ENCODE data around the gene UBALD2.
"Not testable (repeated sequence)": the region's sequence is repeated elsewhere in the genome, so short reads cannot be mapped to it uniquely, and the experiment has no call there.

Gene UBALD2

DNA sequence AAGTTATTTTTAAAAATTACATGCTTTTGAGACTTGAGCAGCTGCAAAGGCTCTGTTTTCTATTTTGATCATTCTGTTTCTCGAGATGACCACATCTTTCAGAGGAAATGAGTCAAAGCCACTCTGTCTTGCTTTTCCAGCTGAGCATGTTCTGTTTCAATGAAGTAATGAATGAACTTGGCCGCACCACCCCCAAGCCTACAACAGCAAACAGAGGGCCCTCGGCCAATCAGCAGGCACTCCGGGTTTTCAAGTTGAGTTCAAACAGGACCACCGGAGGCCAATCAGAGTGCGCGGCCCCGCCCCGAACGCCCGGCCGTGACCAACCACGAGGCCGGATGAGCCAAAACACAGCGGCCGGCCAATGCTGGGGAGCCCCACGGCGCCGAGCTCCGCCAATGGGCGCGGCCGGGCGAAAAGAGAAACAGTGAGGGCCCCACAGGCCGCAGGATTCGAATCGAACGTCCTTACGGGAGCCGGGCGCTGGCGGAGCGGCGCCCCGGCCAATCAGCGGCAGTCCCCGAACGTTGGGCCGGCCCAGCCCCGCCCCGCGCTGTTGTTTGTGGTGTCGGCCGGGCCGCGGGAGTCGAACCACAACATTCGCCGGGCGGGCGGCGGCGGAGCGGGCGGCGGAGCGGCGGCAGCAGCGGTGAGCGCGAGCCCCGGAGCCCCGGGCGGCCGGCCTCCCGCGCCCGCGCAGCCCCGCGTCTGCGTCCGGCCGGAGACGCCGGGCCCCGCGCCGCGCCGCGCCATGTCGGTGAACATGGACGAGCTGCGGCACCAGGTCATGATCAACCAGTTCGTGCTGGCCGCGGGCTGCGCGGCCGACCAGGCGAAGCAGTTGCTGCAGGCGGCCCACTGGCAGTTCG is at the start of gene UBALD2:
Gene UBALD2 (plus strand): TSS at position 594 of the 869 bp plus-strand sequence. CDS start 158 bp downstream, at position 752.
- DNase-seq: peak; percentile 99

DNA sequence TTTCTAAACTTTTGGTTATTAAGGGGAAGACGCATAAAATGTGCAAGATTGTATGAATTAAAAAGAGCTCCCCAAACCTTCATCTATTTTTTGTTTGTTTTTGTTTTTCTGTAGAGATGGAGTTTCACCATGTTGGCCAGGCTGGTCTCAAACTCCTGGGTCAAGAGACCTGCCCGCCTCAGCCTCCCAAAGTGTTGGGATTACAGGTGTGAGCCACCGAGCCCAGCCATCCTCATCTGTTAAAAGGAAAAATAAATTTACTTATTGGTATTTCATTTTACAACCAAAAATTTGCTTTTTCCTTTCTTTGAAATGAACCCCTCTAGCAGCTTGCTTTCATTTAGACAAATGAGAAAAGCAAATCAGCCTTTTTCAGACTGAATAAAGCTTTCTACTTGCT is 48.1 kb upstream of the UBALD2 start:
- DNase-seq: no peak

DNA sequence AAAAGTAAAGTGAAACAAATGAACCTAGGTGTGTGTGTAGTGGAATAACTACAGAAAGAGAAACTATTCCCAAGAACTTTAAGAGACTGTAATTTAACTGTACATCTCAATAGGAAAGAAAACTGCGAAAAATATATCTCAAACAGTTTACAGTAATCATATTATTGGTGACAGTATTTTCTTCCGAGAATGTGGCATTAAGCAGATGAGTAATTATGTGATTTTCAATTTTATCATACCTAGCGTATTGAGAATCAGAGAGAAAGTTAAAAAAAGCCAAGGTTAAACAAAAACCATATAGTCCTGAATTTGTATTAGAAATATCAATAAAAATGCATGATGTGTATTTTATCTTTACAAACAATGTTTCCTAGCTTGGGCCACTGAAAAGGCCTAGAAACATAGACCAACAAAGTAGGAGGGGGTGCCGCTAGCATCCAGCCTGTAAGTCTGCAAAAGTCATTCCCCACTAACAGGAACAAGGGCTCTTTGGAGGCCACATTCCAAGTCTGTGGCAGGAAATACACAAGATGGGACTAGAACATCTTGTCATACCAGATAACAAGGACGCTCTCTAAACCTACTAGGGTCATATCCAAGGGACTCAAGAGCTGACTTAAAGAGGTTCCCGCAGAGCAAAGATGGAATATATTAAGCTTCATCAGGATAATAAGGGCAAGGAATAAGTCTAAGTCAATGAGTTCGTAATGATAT is 45.3 kb upstream of the UBALD2 start:
- DNase-seq: no peak

DNA sequence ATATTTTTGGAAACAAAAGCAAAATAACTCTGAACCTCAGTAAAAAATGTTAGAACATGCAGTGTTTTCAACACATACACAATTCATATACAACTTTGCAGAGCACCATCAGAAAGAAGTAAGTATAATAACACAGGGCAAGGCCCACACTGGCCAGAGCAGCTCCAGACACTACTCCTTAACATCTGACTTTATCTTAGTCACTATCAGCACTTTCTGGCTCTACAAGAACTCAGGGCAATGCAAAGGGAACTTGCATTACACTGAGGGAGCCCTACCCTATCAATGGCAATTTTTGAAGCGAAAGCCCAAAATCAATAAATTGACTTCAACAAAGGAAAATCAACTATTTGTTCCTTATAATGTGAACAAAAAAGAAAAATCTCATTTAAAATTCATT is 41.3 kb upstream of the UBALD2 start:
- no peak for DNase-seq

DNA sequence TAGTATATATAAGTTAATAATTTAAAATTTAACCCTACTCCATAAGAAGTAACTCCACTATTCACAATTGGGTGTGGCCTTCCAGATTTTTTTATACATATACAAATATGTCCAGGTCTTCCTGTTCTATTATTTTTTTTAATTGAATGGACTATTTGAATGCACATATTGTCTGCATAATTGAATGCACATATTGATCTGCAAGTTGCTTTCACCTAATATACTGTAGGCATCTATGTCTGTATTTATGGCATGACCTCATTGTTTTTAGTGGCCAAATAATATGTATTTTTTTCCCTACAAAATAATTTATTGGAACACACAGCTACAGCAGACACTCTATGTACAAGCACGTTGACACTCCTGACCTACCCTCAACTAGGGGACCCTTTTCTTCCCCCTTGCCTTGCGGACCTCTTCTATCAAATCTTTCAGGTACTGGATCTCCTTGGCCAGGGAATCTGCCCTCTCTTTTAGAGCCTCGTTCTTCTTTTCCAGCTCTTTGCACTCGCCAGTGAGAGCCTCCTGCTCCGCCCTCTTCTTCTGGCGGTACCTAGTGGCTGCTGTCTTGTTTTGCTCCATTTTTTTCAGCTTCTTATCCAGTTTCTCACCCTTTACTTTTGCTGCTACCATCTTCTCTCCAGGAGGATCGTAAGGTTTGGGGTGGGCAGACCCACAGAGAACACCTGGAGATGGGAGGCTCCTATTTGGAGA is 39.6 kb upstream of the UBALD2 start:
- DNase-seq: not testable (repeated sequence)

DNA sequence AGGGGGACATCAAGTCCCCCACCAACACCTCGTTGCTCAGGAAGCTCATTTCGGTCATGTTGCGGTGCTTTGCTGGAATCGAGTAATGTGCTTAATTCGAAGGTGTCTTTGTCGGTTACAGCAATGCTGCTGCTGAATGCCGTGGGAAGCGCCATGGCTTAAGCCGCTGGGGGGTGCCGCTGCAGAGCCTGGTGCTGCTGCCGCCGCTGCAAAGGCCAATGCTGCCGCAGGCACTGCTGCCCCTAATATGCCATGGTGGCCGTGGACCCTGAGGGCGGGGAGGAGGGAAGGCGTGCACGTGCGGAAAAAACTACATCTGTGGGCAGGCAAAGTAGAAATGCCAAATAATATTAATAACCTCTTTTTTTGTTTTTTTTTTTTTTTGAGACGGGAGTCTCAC is 38.4 kb upstream of the UBALD2 start:
- DNase-seq: not testable (repeated sequence)

DNA sequence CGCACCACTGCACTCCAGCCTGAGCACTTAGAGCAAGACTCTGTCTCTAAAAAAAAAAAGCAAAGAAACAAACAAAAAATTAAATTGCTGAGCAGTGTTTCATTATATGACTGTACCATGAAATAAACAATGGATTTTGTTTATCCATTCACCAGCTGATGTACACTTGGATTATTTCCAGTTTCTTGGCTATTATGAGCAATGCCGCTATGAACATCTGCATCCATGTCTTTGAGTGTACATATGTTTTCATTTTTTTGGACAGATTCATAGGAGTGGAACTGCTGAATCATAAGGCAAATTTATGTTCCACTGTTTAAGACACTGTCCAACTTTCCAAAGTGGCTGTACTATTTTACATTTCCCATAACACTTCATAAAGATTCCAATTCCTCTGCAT is 32.8 kb upstream of the UBALD2 start:
- DNase-seq: no peak

DNA sequence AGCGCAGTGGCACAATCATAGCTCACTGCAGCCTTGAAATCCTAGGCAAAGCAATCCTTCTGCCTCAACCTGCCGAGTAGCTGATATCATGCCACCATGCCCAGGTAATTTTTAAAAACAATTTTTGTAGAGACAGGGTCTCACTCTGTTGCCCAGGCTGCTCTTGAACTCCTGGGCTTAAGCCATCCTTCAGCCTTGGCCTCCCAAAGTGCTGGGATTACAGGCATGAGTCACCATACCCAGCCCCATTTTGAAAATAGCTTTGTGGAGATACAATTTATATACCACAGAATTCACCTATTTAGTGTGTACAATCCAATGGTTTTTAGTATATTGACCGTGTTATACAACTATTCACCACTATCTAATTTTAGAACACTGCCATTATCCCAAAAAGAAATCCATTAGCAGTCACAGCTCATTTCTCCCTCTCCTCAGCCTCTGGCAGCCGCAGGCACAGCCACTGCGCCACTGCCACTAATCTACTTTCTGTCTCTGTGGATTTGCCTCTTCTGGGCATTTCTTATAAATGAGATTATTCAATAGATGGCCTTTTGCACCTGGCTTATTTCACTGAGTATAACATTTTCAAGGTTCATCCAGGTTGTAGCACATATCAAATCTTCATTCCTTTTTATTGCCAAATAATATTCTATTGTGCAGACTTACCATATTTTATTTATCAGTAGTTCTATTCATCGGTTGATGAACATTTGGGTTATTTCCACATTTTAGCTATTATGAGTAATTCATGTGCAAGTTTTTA is 31.4 kb upstream of the UBALD2 start:
- DNase-seq: no peak

DNA sequence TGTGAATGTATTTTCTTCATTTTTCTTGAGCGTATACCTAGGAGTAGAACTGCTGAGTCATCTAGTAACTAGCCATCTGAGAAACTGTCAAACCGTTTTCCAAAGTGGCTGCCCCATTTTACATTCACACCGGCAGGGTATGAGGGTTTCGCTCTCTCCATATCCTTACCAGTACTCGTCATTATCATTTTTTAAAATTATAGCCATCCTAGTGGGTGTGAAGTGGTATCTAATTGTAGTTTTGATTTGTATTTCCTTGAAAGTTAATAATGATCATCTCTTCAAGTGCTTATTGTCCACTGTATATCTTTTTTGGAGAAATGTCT is 30.8 kb upstream of the UBALD2 start:
- no peak for DNase-seq

DNA sequence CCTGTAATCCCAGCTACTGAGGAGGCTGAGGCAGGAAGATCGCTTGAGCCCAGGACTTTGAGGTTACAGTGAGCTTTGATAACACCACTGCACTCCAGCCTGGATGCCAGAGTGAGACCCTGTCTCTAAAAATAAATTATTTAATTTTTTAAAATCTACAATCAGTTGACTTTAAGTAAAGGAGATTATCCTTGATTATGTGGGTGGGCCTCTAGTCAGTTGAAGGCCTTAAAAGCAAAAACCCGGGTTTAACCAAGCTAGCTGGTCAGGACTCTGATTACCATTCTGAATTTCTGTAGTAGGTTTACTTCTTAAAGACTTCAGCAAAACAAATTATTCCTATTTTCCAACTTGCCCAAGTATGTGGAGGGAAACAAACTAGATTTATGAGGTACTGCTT is 29.3 kb upstream of the UBALD2 start:
- DNase-seq: no peak

DNA sequence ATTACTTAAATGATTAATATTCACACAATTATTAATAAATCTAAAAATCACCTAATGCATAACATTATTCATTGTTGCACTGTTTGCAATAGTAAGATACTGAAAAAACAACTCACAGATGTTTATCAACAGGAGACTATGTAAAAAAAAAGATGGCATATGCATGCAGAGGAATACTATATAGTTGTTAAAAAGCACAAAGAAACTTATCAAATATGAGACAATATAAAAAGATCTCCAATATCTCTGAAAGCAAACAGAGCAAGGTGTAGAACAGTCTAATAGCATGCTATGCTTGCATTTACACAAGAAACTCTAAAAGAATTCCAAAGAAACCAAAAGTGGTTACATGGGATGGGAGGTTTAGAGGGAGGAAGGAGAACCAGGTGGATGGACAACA is 28.5 kb upstream of the UBALD2 start:
- no peak for DNase-seq

DNA sequence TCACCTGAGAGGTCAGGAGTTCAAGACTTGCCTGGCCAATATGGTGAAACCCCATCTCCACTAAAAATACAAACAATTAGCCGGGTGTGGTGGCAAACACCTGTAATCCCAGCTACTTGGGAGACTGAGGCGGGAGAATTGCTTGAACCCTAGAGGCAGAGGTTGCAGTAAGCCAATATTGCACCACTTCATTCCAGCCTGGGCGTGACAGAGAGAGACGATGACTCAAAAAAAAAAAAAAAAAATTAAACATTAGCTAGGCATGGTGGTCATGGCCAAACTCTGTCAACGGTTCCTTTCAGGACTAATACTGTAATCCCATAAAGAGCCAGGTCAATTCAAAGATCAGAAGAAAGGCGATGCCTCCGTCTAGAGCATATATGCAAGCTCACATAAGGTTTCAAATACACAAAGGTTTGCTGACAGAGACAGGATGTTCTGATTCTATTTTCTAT is 27.3 kb upstream of the UBALD2 start:
- DNase-seq: no peak

DNA sequence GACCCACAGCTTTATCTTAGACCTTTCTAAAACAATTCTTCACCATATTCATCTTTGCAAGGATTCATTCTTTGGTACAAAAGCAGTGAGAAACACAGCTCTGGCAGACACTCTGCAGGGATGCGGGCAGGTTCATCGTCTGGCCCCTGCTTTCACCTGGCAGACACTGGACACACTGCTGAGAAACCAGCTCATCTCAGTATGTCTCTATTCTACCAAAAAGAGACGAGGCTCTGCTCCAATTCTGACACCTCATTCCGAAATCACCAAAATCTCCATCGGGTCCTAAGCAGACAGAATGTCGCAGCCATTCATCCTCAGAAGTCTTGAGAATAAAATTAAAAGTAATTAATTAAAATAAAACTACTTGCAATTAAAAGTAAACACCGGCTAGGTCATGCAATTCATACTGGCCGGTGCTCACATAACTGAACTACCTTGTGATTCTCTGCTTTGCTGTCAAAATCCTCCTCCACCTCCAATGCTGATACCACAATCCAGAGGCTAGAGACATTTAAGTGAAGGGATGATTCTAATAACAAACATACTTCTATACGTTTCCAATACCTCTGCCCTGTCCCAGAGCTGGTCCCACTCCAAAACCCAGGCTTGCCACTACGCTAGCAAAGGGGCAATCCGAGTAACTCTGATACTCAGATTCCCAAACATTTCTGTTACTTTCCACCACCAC is 26.2 kb upstream of the UBALD2 start:
- DNase-seq: no peak

DNA sequence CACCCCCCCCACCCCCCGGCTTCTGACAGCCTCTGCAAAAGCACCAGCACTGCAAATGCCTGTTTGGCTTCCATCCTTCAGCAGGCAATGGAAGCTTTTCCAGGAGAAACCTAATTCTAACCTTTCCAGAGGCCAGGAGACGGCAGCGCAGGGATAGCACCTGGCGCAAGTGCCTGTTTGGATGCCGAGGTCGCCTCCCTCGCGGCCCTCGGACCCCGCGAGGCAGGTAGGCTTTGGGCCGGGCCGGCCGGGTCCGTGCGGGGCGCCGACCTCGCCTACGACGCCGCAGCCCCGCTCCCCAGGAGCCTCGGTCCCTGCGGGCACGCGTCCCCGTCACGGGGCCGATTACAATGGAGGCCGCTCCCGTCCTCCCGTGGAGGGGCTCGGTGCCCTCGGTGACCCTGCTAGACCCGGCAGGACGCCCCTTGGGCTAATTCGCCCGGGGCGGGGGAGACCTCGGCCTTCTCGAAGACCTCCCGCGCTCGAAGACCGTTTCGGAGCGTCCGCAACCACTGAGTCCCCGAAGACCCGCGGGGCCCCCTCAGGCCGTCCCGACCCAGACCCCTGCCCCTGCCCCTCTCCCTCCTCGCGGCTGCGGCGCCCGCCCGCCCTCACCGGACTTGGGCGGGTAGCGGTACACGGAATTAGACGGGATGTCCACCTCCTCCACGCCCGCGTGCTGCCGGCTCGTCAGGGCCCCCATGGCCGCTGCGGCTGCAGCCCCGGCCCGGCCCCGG is 25.4 kb upstream of the UBALD2 start:
- no peak for DNase-seq

DNA sequence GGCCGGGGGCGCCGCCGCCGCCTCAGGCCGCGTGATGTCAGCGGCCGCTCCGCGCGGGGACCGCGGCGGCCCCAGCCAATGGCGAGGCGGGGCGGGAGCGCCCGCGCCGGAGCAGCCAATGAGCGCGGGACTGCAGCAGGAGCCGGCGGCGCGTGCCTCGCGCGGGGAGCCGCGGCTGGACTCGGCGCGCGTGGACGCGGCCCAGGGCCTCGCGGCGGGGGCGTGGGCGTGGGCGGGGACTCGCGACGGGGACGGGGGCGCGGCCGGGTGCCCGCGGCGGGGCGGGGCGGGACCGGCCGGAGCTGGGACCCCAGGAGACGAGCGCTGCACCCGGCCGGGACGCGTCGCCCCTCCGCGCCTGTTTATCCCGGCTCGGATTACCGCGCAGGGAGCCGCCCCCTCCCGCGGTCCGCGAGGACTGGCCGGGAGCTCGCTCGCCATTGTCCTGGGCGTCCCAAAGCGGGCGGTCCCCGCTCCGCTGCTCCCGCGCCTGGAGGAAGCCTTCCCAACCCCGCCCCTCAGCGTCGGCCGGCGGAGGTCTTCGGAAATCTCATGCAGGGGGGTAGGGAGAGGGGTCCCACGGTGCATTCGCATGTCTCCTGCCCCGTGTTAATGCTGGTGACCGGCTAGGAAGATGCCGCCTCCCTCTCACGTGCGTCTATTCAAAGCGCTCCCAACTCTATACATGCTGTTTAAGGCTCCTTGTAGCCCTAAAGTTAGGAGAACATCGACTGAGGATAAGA is 24.5 kb upstream of the UBALD2 start, which contains the start of gene RNF157:
Gene RNF157 (minus strand): TSS at position 33 of the 743 bp plus-strand sequence. CDS start 253 bp downstream, outside the sequence.
- DNase-seq: peak; percentile 44

DNA sequence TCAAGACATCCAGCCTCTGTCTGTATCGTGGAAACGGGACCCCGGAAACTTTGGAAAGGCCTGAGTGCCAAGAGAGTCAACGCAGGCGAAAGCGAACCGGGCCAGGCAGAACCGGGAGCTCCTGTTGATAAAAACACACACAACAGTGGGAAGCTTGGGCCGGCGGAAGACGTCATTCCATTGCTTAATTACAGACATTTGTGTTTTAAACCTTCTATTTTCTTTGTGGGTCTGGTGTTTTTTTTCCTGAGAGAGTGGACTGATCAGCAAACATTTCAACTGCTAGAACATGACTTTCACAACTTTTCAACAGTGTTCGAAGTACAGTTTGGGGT is 24.0 kb upstream of the UBALD2 start:
- no peak for DNase-seq

DNA sequence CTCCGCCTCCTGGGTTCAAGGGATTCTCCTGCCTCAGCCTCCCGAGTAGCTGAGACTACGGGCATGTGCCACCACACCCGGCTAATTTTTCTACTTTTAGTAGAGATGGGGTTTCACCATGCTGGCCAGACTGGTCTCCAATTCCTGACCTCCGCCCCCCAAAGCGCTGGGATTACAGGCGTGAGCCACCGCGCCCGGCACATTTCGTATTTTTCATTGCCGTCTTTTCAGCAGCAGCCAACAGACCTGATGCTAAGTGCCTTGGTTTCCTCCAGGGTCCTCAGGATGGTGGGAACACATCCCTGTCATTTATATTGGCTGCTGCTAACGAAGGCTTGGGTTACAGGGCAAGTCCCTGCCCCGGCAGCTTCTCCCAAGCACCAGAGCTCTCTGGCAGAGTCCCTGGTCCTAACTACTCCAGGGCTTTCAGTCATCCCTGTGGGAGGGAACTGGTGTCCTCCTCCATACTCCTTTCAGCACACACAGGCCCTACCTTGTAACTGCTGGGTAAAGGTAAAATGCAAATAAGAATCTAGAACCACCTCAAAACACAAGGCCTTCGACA is 23.4 kb upstream of the UBALD2 start:
- DNase-seq: no peak

DNA sequence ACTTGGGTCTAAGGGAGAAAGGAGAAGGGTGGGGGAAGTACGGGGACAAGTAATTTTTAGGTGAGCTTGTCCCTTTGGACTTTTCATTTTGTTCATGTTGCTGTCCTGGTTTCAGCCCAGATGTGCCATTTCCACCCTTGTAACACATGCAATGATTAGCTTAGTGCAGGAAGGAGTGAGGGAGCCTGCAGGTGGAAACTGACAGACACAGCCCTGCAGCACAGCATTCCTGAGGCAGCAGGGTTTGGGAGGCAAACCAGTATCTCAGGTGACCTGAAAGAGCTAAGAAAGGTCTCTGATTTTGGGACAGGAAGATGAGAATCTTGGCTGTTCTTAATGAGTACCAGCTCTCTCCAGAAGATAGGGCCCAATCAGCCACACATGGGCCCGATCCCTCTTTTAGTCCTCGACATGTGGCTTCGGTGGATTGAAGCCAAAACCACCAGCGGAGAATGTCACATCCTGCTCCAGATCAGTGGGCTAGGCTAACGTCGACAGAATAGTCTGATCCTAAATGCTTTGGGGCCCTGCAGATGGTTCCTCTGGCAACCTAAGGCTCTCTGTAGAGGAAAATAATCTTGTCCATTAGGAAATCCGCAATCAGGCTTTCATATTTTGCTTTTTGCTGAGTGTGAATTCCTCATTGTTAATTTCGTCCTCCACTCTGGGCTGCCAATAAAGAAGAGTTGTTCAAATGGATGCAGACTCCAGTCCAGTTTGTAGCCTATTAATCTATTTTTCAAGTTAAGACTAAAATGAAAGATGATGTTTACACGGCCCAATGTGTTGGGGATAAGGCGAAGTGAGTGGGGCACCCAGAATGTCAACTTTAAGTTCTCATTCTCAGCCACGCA is 21.1 kb upstream of the UBALD2 start:
- DNase-seq: no peak

DNA sequence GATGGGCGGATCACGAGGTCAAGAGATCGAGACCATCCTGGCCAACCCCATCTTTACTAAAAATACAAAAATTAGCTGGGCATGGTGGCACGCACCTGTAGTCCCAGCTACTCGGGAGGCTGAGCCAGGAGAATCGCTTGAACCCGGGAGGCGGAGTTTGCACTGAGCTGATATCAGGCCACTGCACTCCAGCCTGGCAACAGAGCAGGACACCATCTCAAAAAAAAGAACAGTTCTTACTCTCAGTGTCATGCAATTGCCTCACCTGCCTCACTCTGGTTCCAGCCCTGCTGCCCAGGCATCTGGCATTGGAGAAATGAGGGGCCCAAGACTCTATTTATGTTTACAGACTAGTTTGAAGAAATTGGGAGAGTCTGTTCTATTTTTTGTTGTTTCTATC is 20.4 kb upstream of the UBALD2 start:
- DNase-seq: not testable (repeated sequence)
